H1 (cell line): ENCODE measurements around the gene P3H3. TPM values are rescaled to one million over a fixed set of nuclear protein-coding genes. Genes with fewer than 3 reads are reported as not detected.

ENCODE experiments used
- CTCF ChIA-PET: fragments of 300-600 bp; sonication (Branson Sonifier 250); formaldehyde crosslinking; loops from one replicate; lab custom pipeline; 2021; ENCODE audit not compliant: partially characterized antibody; lab: Charles Lee
- POLR2A ChIA-PET: fragments of 300-600 bp; sonication (Branson Sonifier 250); formaldehyde crosslinking; loops from one replicate; lab custom pipeline; 2021; ENCODE audit warnings: inconsistent platforms; ENCODE audit not compliant: partially characterized antibody; lab: Charles Lee
- DNase-seq, 2 experiments: peaks; one replicate each; pipeline versions ENCODE4 v3.0.0 to v3.0.0-alpha.2; 2010 to 2022; ENCODE audit warnings: low spot score in 2 of 2, low read depth in 1 of 2, mixed read lengths in 1 of 2
- FAIRE-seq: peaks from 2 replicates; lab custom pipeline; 2011; peaks lifted over from hg19 to GRCh38; lab: Jason Lieb, UNC
- H2AFZ ChIP-seq: 2 replicates; pipeline ENCODE4 v1.8.1; 2012; ENCODE audit warnings: low read length, inconsistent platforms
- H2AK5ac ChIP-seq: 2 replicates; pipeline ENCODE4 v1.6.1; 2013; ENCODE audit warnings: low read depth, low read length
- H2BK120ac ChIP-seq: replicated peaks from 2 replicates; pipeline ENCODE3; 2013; ENCODE audit warnings: low read depth, low read length, inconsistent platforms
- H2BK12ac ChIP-seq: 2 replicates; pipeline ENCODE4 v1.6.1; 2013; ENCODE audit warnings: low read depth, low read length
- H2BK15ac ChIP-seq: 2 replicates; pipeline ENCODE4 v1.6.1; 2013; ENCODE audit warnings: low read length
- H2BK20ac ChIP-seq: 2 replicates; pipeline ENCODE4 v1.6.1; 2013; ENCODE audit warnings: low read length
- H2BK5ac ChIP-seq: 2 replicates; pipeline ENCODE4 v1.6.1; 2013; ENCODE audit warnings: low read depth, low read length
- H3K14ac ChIP-seq: 2 replicates; pipeline ENCODE4 v1.6.1; 2013; ENCODE audit warnings: inconsistent platforms; ENCODE audit not compliant: insufficient read length
- H3K18ac ChIP-seq: 2 replicates; pipeline ENCODE4 v1.6.1; 2013; ENCODE audit warnings: low read length; ENCODE audit errors: extremely low read depth
- H3K23ac ChIP-seq: 2 replicates; pipeline ENCODE4 v1.6.1; 2013; ENCODE audit warnings: inconsistent platforms; ENCODE audit not compliant: insufficient read length
- H3K23me2 ChIP-seq: 2 replicates; pipeline ENCODE4 v1.6.1; 2013; ENCODE audit warnings: low read depth, low read length
- H3K27ac ChIP-seq: 2 replicates; pipeline ENCODE4 v1.6.1; 2011; ENCODE audit warnings: low read depth, low read length, inconsistent platforms
- H3K27me3 ChIP-seq, 4 experiments: replicated peaks in 1 of 4; 1 replicate in 1 of 4; 2 replicates in 3 of 4; pipeline versions ENCODE4 v1.6.1 to v1.8.1; 2011 to 2013; ENCODE audit warnings: low read length in 3 of 4, mild to moderate bottlenecking in 3 of 4, inconsistent platforms in 2 of 4, mixed read lengths in 2 of 4, moderate library complexity in 1 of 4; ENCODE audit not compliant: control insufficient read depth in 3 of 4, insufficient read depth in 3 of 4; ENCODE audit errors: extremely low read depth in 1 of 4
- H3K36me3 ChIP-seq, 4 experiments: 2 replicates each; pipeline versions ENCODE4 v1.6.1 to v1.8.1; 2011 to 2013; ENCODE audit warnings: mild to moderate bottlenecking in 4 of 4, low read length in 3 of 4, moderate library complexity in 2 of 4, control low read depth in 1 of 4, inconsistent platforms in 1 of 4; ENCODE audit not compliant: insufficient read depth in 4 of 4, control insufficient read depth in 2 of 4
- H3K4ac ChIP-seq: replicated peaks from 2 replicates; pipeline ENCODE3; 2013; ENCODE audit warnings: low read length, low read depth, mixed read lengths, inconsistent platforms; ENCODE audit not compliant: insufficient read length
- H3K4me1 ChIP-seq, 4 experiments: replicated peaks in 1 of 4; 1 replicate in 1 of 4; 2 replicates in 3 of 4; pipeline versions ENCODE4 v1.6.1 to v1.8.1; 2011 to 2013; ENCODE audit warnings: low read length in 3 of 4, inconsistent platforms in 2 of 4, mixed read lengths in 1 of 4; ENCODE audit not compliant: insufficient read depth in 4 of 4, control insufficient read depth in 3 of 4
- H3K4me2 ChIP-seq, 2 experiments: 2 replicates each; pipeline versions ENCODE4 v1.6.1 to v1.8.1; 2011 to 2013; ENCODE audit warnings: low read depth in 2 of 2, low read length in 2 of 2, control low read depth in 1 of 2, inconsistent platforms in 1 of 2, mild to moderate bottlenecking in 1 of 2; ENCODE audit not compliant: insufficient read depth in 1 of 2
- H3K4me3 ChIP-seq, 4 experiments: fragments of 200-600, 300-600 bp in 1 of 4; sonication (generic), shearing (Covaris generic), sonication (Bioruptor Twin) in 1 of 4; 2 replicates each; pipeline versions ENCODE4 v1.5.1 to v1.8.1; 2011 to 2016; ENCODE audit warnings: low read length in 4 of 4, low read depth in 3 of 4, control low read depth in 2 of 4, inconsistent platforms in 2 of 4, mild to moderate bottlenecking in 2 of 4, mixed read lengths in 1 of 4, moderate library complexity in 1 of 4; ENCODE audit not compliant: insufficient read depth in 2 of 4; ENCODE audit errors: extremely low read depth in 1 of 4
- H3K56ac ChIP-seq: replicated peaks from 2 replicates; pipeline ENCODE3; 2013; ENCODE audit warnings: low read depth, mild to moderate bottlenecking, mixed read lengths, low read length, inconsistent platforms; ENCODE audit not compliant: insufficient read length
- H3K79me1 ChIP-seq: 2 replicates; pipeline ENCODE4 v1.6.1; 2013; ENCODE audit warnings: low read depth, low read length, control low read depth
- H3K79me2 ChIP-seq, 2 experiments: 2 replicates each; pipeline versions ENCODE4 v1.6.1 to v1.8.1; 2012 to 2013; ENCODE audit warnings: low read length in 2 of 2, mild to moderate bottlenecking in 2 of 2, inconsistent platforms in 1 of 2; ENCODE audit not compliant: insufficient read depth in 2 of 2, control insufficient read depth in 1 of 2
- H3K9ac ChIP-seq, 4 experiments: replicated peaks in 1 of 4; 1 replicate in 1 of 4; 2 replicates in 3 of 4; pipeline versions ENCODE4 v1.6.1 to v1.8.1; 2011 to 2013; ENCODE audit warnings: low read depth in 3 of 4, low read length in 3 of 4, control low read depth in 2 of 4, mild to moderate bottlenecking in 2 of 4, moderate library complexity in 2 of 4, inconsistent platforms in 1 of 4; ENCODE audit errors: extremely low read depth in 1 of 4
- H3K9me3 ChIP-seq, 2 experiments: 2 replicates each; pipeline versions ENCODE4 v1.6.1 to v1.8.1; 2012 to 2013; ENCODE audit warnings: mild to moderate bottlenecking in 2 of 2, moderate library complexity in 2 of 2, control low read depth in 1 of 2, inconsistent platforms in 1 of 2, low read depth in 1 of 2, low read length in 1 of 2, mixed read lengths in 1 of 2; ENCODE audit not compliant: insufficient read depth in 2 of 2
- H4K20me1 ChIP-seq, 2 experiments: replicated peaks in 1 of 2; 2 replicates each; pipeline versions ENCODE3 to v1.8.1; 2011 to 2013; ENCODE audit warnings: inconsistent platforms in 2 of 2, low read length in 2 of 2, mild to moderate bottlenecking in 1 of 2; ENCODE audit not compliant: insufficient read depth in 2 of 2, control insufficient read depth in 1 of 2
- H4K5ac ChIP-seq: 2 replicates; pipeline ENCODE4 v1.6.1; 2013; ENCODE audit warnings: low read length, low read depth, mixed read lengths, inconsistent platforms; ENCODE audit not compliant: insufficient read length
- H4K8ac ChIP-seq: 2 replicates; pipeline ENCODE4 v1.8.0; 2013; ENCODE audit warnings: mild to moderate bottlenecking, moderate library complexity, low read length, inconsistent platforms; ENCODE audit not compliant: insufficient read depth; ENCODE audit errors: extremely low read depth
- H4K91ac ChIP-seq: replicated peaks from 2 replicates; pipeline ENCODE3; 2013; ENCODE audit warnings: low read length, mixed read lengths, inconsistent platforms; ENCODE audit not compliant: insufficient read length
- CEBPB ChIP-seq: IDR thresholded peaks from 2 replicates; pipeline ENCODE4 v1.6.1; 2012; ENCODE audit warnings: low read depth, low read length
- GABPA ChIP-seq: IDR thresholded peaks from 2 replicates; pipeline ENCODE4 v1.6.1; 2011; ENCODE audit warnings: mild to moderate bottlenecking, low read length, moderate library complexity, borderline replicate concordance; ENCODE audit not compliant: insufficient read depth
- GTF2F1 ChIP-seq: IDR thresholded peaks from 2 replicates; pipeline ENCODE4 v1.6.1; 2012; ENCODE audit warnings: low read depth, low read length, improper control_type of control experiment, borderline replicate concordance
- POLR2AphosphoS5 ChIP-seq: IDR thresholded peaks from 2 replicates; pipeline ENCODE4 v1.6.1; 2011; ENCODE audit warnings: low read depth, low read length
- SP2 ChIP-seq: IDR thresholded peaks from 2 replicates; pipeline ENCODE4 v1.6.1; 2012; ENCODE audit warnings: mild to moderate bottlenecking, low read length, inconsistent platforms
- SUZ12 ChIP-seq: fragments of 200-600 bp; sonication (generic); IDR thresholded peaks from 2 replicates; pipeline ENCODE4 v1.6.1; 2012; ENCODE audit warnings: mild to moderate bottlenecking, inconsistent platforms, low read length, moderate library complexity, mixed read lengths
- TBP ChIP-seq: IDR thresholded peaks from 2 replicates; pipeline ENCODE4 v1.6.1; 2011; ENCODE audit warnings: low read depth, low read length, improper control_type of control experiment
- YY1 ChIP-seq: IDR thresholded peaks from 2 replicates; pipeline ENCODE4 v1.6.1; 2011; ENCODE audit warnings: low read depth, mild to moderate bottlenecking, low read length
- WGBS, 2 experiments: shearing (Covaris generic) in 1 of 2; methylation state at CpG; one replicate each; pipeline versions ENCODE4 v1.1.6 to v1.1.7; 2013 to 2015; ENCODE audit warnings: low lambda C conversion rate in 2 of 2, mixed read lengths in 2 of 2, inconsistent platforms in 1 of 2, low coverage in 1 of 2, missing lambda C conversion rate in 1 of 2; ENCODE audit not compliant: insufficient replicate concordance in 2 of 2, insufficient coverage in 1 of 2, insufficient read length in 1 of 2; ENCODE audit errors: extremely low coverage in 1 of 2, missing lambda C conversion rate in 1 of 2; 5-methylcytosine and 5-hydroxymethylcytosine counted together
- polyA plus RNA-seq, 7 experiments: library from polyadenylated mRNA; depleted of rRNA in 3 of 7; stranded (reverse) in 5 of 7; unstranded in 2 of 7; fragments of >200 nt in 5 of 7; fragments of 200-250 nt in 2 of 7; gene quantifications; 1 replicate in 5 of 7; 2 replicates in 1 of 7; 4 replicates in 1 of 7; pipeline versions ENCODE4 v1.2.1 to v1.2.3, GENCODE V29; 2011 to 2013; ENCODE audit warnings: missing spikeins in 2 of 7, mixed read lengths in 2 of 7
- total RNA-seq: library from RNA; stranded (reverse); fragmentation: NEBNext Ultra II Directional; extraction: Animal tissue kit (Norgen Biotek cat#: 25700); gene quantifications from 2 replicates; pipeline ENCODE4 v1.2.1, GENCODE V29; 2021
- TF ChIP-seq, protein P1 (sequence below): IDR thresholded peaks from 2 replicates; pipeline ENCODE4 v1.6.1; 2012; ENCODE audit warnings: low read length, inconsistent platforms
- TF ChIP-seq, protein P2 (sequence below): IDR thresholded peaks from 2 replicates; pipeline ENCODE4 v1.6.1; 2011; ENCODE audit warnings: low read length, improper control_type of control experiment

The P3H3 gene
- total and polyA plus RNA-seq, 2 of the 8 experiments (the other 6 are each of a cell fraction or from before 2014, with no cell fraction given): 22.9 to 43.5 TPM

DNA sequence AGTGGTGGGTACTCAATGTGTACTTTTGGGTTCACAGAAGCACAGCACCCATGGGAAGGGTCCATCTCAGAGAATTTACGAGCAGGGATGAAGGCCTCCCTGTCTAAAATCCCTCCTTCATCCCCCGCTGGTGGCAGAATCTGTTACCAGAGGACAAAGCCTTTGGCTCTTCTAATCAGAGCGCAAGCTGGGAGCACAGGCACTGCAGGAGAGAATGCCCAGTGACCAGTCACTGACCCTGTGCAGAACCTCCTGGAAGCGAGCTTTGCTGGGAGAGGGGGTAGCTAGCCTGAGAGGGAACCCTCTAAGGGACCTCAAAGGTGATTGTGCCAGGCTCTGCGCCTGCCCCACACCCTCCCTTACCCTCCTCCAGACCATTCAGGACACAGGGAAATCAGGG, 8.0 kb upstream of the P3H3 start:
- H3K27me3 ChIP-seq: peaks cover 0 to 12% (median 9%) of the 10 kb centered on the region in 4 experiments; a peak in 6 of 7 replicates
- peak overlapping the region; percentile 69; the same call in 1 of the 2 replicates for H2BK20ac ChIP-seq
- no peak overlapping the region for H3K27ac ChIP-seq
- no peaks in the 10 kb centered on the region for H3K79me2 ChIP-seq
- H2AFZ ChIP-seq: no peak overlapping the region
- H3K18ac ChIP-seq: 0 out of 2 replicates have a peak overlapping the region, but pooled peaks have one; percentile 51
- ChIA-PET CTCF (interaction anchor here (0.5 to 23.7 kb wide), 6 partner anchors 16 to 373 kb away, joined by 3 to 532 read pairs (median 12); partner anchors contain the start of genes CD4, LAG3, MLF2 and PTMS), POLR2A (interaction anchor here (0.6 to 27.1 kb wide), 15 partner anchors 8 to 123 kb away, joined by 3 to 388 read pairs (median 4); partner anchors contain the start of genes C12orf57, CDCA3, GNB3 and MLF2)
- H4K8ac ChIP-seq: no peak overlapping the region
- H3K36me3 ChIP-seq: no peaks in the 10 kb centered on the region; a peak in 1 of 8 replicates
- no peak for DNase-seq
- H3K4me2 ChIP-seq: peak overlapping the region; percentile 94; a peak in 1 of 4 replicates
- peak overlapping the region; percentile 30; the same call in 1 of the 2 replicates for H2BK5ac ChIP-seq
- H2BK12ac ChIP-seq: peak overlapping the region; percentile 50; the same call in 1 of the 2 replicates
- H3K4me3 ChIP-seq: no peak overlapping the region
- H2BK15ac ChIP-seq: peak overlapping the region; percentile 96; the same call in 1 of the 2 replicates
- H3K9me3 ChIP-seq: peaks cover 0 to 2% of the 10 kb centered on the region in 2 experiments; a peak in 1 of 4 replicates
- H3K56ac ChIP-seq: no peak overlapping the region
- H2AK5ac ChIP-seq: peak overlapping the region; percentile 98
- H3K4ac ChIP-seq: no peak overlapping the region
- H4K5ac ChIP-seq: no peak overlapping the region
- peak overlapping the region; percentile 39 for H4K91ac ChIP-seq
- no peak for FAIRE-seq
- no peaks in the 10 kb centered on the region; the same call in 1 of the 2 replicates for H3K79me1 ChIP-seq
- no peak overlapping the region for H3K9ac ChIP-seq
- peaks cover 0 to 10% of the 10 kb centered on the region in 2 experiments for H4K20me1 ChIP-seq
- H3K23me2 ChIP-seq: peaks cover 26% of the 10 kb centered on the region
- no peak overlapping the region for H2BK120ac ChIP-seq
- H3K14ac ChIP-seq: no peak overlapping the region
- WGBS, 2 experiments: 59% methylated on average over 5 of the region's 5 CpGs; no CpG with 5 or more reads in 1 of the 2 experiments
- H3K23ac ChIP-seq: no peak overlapping the region
- peaks cover 4 to 51% (median 30%) of the 10 kb centered on the region in 4 experiments for H3K4me1 ChIP-seq
- TF ChIP-seq GTF2F1 (no peak), SUZ12 (no peak), CEBPB (no peak), YY1 (no peak), POLR2AphosphoS5 (no peak), GABPA (no peak), TBP (no peak), SP2 (no peak)
- TF ChIP-seq, protein P1, sequence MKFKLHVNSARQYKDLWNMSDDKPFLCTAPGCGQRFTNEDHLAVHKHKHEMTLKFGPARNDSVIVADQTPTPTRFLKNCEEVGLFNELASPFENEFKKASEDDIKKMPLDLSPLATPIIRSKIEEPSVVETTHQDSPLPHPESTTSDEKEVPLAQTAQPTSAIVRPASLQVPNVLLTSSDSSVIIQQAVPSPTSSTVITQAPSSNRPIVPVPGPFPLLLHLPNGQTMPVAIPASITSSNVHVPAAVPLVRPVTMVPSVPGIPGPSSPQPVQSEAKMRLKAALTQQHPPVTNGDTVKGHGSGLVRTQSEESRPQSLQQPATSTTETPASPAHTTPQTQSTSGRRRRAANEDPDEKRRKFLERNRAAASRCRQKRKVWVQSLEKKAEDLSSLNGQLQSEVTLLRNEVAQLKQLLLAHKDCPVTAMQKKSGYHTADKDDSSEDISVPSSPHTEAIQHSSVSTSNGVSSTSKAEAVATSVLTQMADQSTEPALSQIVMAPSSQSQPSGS: no peak
- TF ChIP-seq, protein P2, sequence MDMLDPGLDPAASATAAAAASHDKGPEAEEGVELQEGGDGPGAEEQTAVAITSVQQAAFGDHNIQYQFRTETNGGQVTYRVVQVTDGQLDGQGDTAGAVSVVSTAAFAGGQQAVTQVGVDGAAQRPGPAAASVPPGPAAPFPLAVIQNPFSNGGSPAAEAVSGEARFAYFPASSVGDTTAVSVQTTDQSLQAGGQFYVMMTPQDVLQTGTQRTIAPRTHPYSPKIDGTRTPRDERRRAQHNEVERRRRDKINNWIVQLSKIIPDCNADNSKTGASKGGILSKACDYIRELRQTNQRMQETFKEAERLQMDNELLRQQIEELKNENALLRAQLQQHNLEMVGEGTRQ: no peak
